MM.1S (cell line): ENCODE data around the gene UST.

ENCODE experiments used
- CTCF ChIP-seq: fragments of 300-600 bp; sonication (generic); IDR thresholded peaks from 2 replicates; pipeline ENCODE4 v1.5.1; 2016; ENCODE audit warnings: antibody characterized with exemption, low read length, mixed read lengths
- EZH2 ChIP-seq: fragments of 300-600 bp; sonication (generic); optimal IDR thresholded peaks from 2 replicates; pipeline ENCODE3; 2017; ENCODE audit warnings: low read depth, mild to moderate bottlenecking, antibody characterized with exemption, low read length, mixed read lengths

DNA sequence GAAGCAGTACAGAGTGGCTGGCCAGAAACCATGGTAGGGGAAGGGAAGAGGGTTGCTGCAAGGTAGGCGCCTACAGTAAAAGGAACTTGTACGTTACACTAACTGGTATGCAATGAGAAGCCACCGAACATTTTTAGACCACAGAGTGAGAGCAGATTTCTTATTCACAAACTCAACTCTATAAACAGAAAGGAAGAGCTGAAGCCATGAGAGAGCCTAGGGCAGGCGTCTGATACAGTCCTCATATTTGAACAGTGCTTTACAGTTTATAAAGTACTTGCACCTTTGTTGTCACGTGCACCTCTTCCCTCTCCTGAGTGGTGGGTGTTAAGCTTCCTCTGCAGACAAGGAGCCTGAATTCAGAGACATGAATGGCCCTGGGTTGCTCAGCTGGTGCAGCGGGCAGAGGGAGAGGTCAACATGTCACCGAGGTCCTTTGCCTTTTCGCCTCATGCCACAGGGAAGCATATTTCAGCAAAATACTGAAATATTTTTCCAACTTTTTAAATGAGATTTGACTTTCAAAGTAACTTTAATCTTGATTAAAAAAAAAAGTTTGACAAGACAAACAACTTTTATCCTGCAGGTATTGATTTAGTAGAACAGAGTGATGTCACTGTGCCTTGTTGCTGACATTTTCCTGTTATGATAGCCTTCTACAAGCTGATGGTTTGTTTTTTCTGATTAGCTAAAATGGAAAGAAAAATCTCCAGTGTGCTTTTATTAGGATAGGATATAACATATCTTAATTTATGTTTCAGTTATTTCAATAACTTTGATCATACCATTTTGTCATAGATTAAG, 23.8 kb downstream of the UST start:
- no peak for TF ChIP-seq EZH2
- no peak for TF ChIP-seq CTCF
